Mucosa of descending colon (tissue), 3 donors: ENCODE data around the gene C4orf51. TPM values are rescaled to one million over a fixed set of nuclear protein-coding genes. Genes with fewer than 3 reads are reported as not detected.

Experiments used
- ATAC-seq: fragments of 200-7000 bp; cut with Tn5 transposase; one replicate; pipeline ENCODE4 v1.9.1; 2020; ENCODE audit warnings: mild to moderate bottlenecking, moderate library complexity
- DNase-seq, 3 donors: peaks; one replicate each; pipeline ENCODE4 v3.0.0-alpha.2; 2020
- H3K36me3 ChIP-seq: fragments of 200-600 bp; one replicate; pipeline ENCODE4 v1.8.0; 2021; ENCODE audit warnings: low read depth, mild to moderate bottlenecking
- H3K4me1 ChIP-seq: fragments of 200-600 bp; one replicate; pipeline ENCODE4 v1.8.0; 2021; ENCODE audit warnings: low read depth, mild to moderate bottlenecking
- H3K4me3 ChIP-seq: fragments of 200-600 bp; one replicate; pipeline ENCODE4 v1.8.0; 2021; ENCODE audit warnings: mild to moderate bottlenecking
- H3K9me3 ChIP-seq: fragments of 200-600 bp; one replicate; pipeline ENCODE4 v1.8.0; 2021; ENCODE audit warnings: mild to moderate bottlenecking
- intact Hi-C, 2 donors: fragments of 100-400 bp; cut with DNase I in 1 of 2; cut with micrococcal nuclease in 1 of 2; formaldehyde crosslinking; loops; one replicate each; pipeline versions ENCODE4 v1.11.0 to v1.11.1; 2022; cut with DNase I, micrococcal nuclease
- total RNA-seq, 3 donors: library from RNA; stranded (reverse); fragmentation: NEBNext Ultra II Directional in 2 of 3; extraction: Animal tissue kit (Norgen Biotek cat#: 25700) in 2 of 3; gene quantifications; one replicate each; pipeline versions ENCODE4 v1.2.1 to v1.2.4, GENCODE V29; 2021 to 2023
- TF ChIP-seq, protein P1 (sequence below): fragments of 200-600 bp; IDR thresholded peaks from one replicate; pipeline ENCODE4 v1.8.0; 2022; ENCODE audit warnings: antibody characterized with exemption, mild to moderate bottlenecking
- donor health status: DM: no; HTN: no; CAD: no; lungs with moderate emphysema.
- donor health status: DM: no; HTN: no; CAD: no.
- donor health status: DM: no; HTN: yes; CAD: no.

Gene C4orf51
- total RNA-seq, 3 donors from 2014 or later, result not detected

DNA sequence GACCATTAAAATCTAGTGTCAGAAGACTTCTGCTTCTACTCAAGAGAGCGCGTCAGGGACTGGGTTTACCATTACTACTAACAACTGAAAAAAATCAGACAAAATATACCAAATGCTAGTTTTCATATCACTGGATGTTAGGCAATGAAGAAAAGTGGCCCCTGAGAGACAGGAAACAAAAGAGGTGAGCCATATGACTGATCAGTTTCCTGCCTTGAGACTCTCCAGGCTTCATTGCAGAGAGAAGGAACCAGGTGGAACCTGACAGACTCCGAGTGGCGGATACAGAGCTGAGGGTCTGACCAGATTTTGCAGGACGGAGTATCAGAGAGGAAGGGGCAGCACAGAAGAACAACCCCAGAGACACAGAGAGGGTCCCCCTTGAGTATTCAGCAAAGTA is 86.3 kb downstream of the C4orf51 start:
- H3K9me3 ChIP-seq, result no peaks in the 10 kb centered on the region
- intact Hi-C loops, result no loop called here
- H3K4me3 ChIP-seq, result no peak overlapping the region
- no peaks in the 10 kb centered on the region for H3K4me1 ChIP-seq
- H3K36me3 ChIP-seq, result no peaks in the 10 kb centered on the region
- no peak for DNase-seq
- ATAC-seq, result no peak
- TF ChIP-seq, protein P1, sequence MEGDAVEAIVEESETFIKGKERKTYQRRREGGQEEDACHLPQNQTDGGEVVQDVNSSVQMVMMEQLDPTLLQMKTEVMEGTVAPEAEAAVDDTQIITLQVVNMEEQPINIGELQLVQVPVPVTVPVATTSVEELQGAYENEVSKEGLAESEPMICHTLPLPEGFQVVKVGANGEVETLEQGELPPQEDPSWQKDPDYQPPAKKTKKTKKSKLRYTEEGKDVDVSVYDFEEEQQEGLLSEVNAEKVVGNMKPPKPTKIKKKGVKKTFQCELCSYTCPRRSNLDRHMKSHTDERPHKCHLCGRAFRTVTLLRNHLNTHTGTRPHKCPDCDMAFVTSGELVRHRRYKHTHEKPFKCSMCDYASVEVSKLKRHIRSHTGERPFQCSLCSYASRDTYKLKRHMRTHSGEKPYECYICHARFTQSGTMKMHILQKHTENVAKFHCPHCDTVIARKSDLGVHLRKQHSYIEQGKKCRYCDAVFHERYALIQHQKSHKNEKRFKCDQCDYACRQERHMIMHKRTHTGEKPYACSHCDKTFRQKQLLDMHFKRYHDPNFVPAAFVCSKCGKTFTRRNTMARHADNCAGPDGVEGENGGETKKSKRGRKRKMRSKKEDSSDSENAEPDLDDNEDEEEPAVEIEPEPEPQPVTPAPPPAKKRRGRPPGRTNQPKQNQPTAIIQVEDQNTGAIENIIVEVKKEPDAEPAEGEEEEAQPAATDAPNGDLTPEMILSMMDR, result no peak

- intact Hi-C loops, result no loop called here
- H3K36me3 ChIP-seq, result peaks cover 6% of the 10 kb centered on the region
These were observed 89.6 kb downstream of the C4orf51 start for GRCh38 chr4:145769450-145770037.

DNA sequence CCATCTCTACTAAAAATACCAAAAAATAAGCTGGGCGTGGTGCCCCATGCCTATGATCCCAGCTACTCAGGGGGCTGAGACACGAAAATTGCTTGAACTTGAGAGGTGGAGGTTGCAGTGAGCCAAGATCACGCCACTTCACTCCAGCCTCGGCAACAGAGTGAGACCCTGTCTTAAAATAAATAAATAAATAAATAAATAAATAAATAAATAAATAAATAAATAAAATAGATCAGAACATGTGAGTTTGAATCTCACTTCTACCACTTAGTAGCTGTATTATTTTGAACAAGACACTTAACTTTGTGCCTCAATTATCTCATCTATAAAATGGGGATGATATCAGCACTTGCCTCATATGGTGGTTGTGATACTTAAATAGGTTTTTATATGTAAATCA is 90.2 kb downstream of the C4orf51 start:
- Histone ChIP-seq H3K9me3 (no peaks in the 10 kb centered on the region), H3K4me3 (no peak overlapping the region), H3K4me1 (no peaks in the 10 kb centered on the region), H3K36me3 (peaks cover 6% of the 10 kb centered on the region)
- ATAC-seq (no peak), DNase-seq (no peak)
- intact Hi-C loops, result no loop called here
- TF ChIP-seq, protein P1, result no peak

More at GRCh38 chr4:145769450-145770037, 89.6 kb downstream of the C4orf51 start:
- TF ChIP-seq, protein P1, result no peak
- H3K9me3 ChIP-seq, result no peaks in the 10 kb centered on the region
- H3K4me1 ChIP-seq, result no peaks in the 10 kb centered on the region
- DNase-seq, result no peak
- H3K4me3 ChIP-seq, result no peak overlapping the region
- no peak for ATAC-seq

DNA sequence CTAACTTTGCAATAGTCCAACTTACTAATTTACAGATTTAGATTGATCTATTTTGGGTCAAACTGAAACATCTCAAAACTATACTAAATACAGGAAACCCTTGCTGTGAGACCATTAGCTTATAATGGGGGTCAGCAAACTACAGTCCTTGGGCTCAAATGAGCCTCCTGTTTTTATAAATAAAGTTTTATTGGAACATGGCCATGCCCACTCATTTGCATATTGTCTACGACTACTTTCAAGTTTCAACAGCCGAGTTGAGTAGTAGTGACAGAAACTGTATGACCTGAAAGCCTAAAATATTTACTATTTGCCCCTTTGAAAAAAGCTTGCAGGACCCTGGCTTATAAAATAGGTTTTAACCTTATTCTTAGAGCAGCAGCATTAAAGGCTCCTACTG is 92.4 kb downstream of the C4orf51 start:
- DNase-seq, result no peak
- Histone ChIP-seq H3K4me1 (no peaks in the 10 kb centered on the region), H3K36me3 (peaks cover 6% of the 10 kb centered on the region), H3K4me3 (no peak overlapping the region), H3K9me3 (no peaks in the 10 kb centered on the region)
- TF ChIP-seq, protein P1, result no peak
- intact Hi-C loops, result no loop called here
- ATAC-seq, result no peak

- TF ChIP-seq, protein P1, result no peak
- peaks cover 6% of the 10 kb centered on the region for H3K36me3 ChIP-seq
- H3K9me3 ChIP-seq, result no peaks in the 10 kb centered on the region
- H3K4me1 ChIP-seq, result no peaks in the 10 kb centered on the region
- DNase-seq (no peak), ATAC-seq (peak; percentile 30)
- no peak overlapping the region for H3K4me3 ChIP-seq
- intact Hi-C loops, result no loop called here
These were observed 93.8 kb downstream of the C4orf51 start for GRCh38 chr4:145773581-145774234.
